Measurements from ENCODE around the gene RANBP3.

- TF ChIP-seq YY1 (IDR thresholded peaks at IDR 0.05; ENCODE audit: insufficient read depth, insufficient read length) (no peak), ZNF274 (IDR thresholded peaks at IDR 0.05; ENCODE audit: low read depth, low read length) (no peak)
Observed at GRCh38 chr19:5958851-5959122, 19.2 kb downstream of the RANBP3 start.

Measured in NT2/D1 (cell line).